HG03066 (cell line): ENCODE data around the gene LRP1-AS.

Experiments used
- ATAC-seq: cut with Tn5 transposase; IDR thresholded peaks from one replicate; pipeline ENCODE4 v1.9.1; 2021; ENCODE audit warnings: low read depth; ENCODE audit not compliant: unreplicated experiment

LRP1-AS gene

GRCh38 chr12:57146961-57147944, at the start of gene LRP1-AS:
LRP1-AS (minus strand) TSS chr12:57147619.
- ATAC-seq = no peak

GRCh38 chr12:57196956-57197355, 49.5 kb upstream of the LRP1-AS start:
- no peak for ATAC-seq

- no peak for ATAC-seq
Observed at GRCh38 chr12:57196439-57196838, 49.0 kb upstream of the LRP1-AS start.

- no peak for ATAC-seq
Observed at GRCh38 chr12:57195611-57196371, 48.4 kb upstream of the LRP1-AS start.

- ATAC-seq = no peak
Observed at GRCh38 chr12:57195186-57195585, 47.8 kb upstream of the LRP1-AS start.

GRCh38 chr12:57194253-57194652, 46.8 kb upstream of the LRP1-AS start:
- no peak for ATAC-seq

GRCh38 chr12:57193706-57194245, 46.4 kb upstream of the LRP1-AS start:
- no peak for ATAC-seq

GRCh38 chr12:57192920-57193319, 45.5 kb upstream of the LRP1-AS start:
- ATAC-seq = no peak

GRCh38 chr12:57191410-57191809, 44.0 kb upstream of the LRP1-AS start:
- ATAC-seq = no peak

GRCh38 chr12:57190821-57191220, 43.4 kb upstream of the LRP1-AS start:
- ATAC-seq = no peak

GRCh38 chr12:57190037-57190436, 42.6 kb upstream of the LRP1-AS start:
- ATAC-seq = no peak

- ATAC-seq = no peak
Observed at GRCh38 chr12:57188090-57188425, 40.6 kb upstream of the LRP1-AS start.

GRCh38 chr12:57187222-57188089, 40.0 kb upstream of the LRP1-AS start:
- no peak for ATAC-seq

- no peak for ATAC-seq
Observed at GRCh38 chr12:57185906-57186508, 38.6 kb upstream of the LRP1-AS start.

GRCh38 chr12:57185403-57185802, 38.0 kb upstream of the LRP1-AS start:
- ATAC-seq = no peak

- no peak for ATAC-seq
Observed at GRCh38 chr12:57183939-57184725, 36.7 kb upstream of the LRP1-AS start.

- ATAC-seq = peak; percentile 87
Observed at GRCh38 chr12:57182918-57183575, 35.6 kb upstream of the LRP1-AS start.

- no peak for ATAC-seq
Observed at GRCh38 chr12:57181561-57182155, 34.2 kb upstream of the LRP1-AS start.
